GM21381 (cell line): ENCODE measurements around the gene TBL3.

Source experiments
- ATAC-seq: cut with Tn5 transposase; IDR thresholded peaks from one replicate; pipeline ENCODE4 v1.9.1; 2021; ENCODE audit warnings: mild to moderate bottlenecking, moderate library complexity; ENCODE audit not compliant: unreplicated experiment

Gene TBL3

GRCh38 chr16:1981398-1981836 lies 9.6 kb downstream of the TBL3 start, which contains the start of gene NOXO1:
NOXO1 (minus strand) TSS chr16:1981469; CDS start chr16:1981179, 290 bp downstream.
- ATAC-seq, result no peak

- ATAC-seq, result no peak
Measured at GRCh38 chr16:1982013-1982433, 10.2 kb downstream of the TBL3 start.

- ATAC-seq, result no peak
Measured at GRCh38 chr16:1982991-1983543, 11.2 kb downstream of the TBL3 start.

GRCh38 chr16:1983544-1984346 lies 11.9 kb downstream of the TBL3 start, which contains the start of gene GFER:
GFER (plus strand) TSS chr16:1984193; CDS start chr16:1984219, 26 bp downstream.
- peak; percentile 82 for ATAC-seq

- peak; percentile 3 for ATAC-seq
Measured at GRCh38 chr16:1984347-1985225, 12.7 kb downstream of the TBL3 start.

- ATAC-seq, result no peak
Measured at GRCh38 chr16:1985466-1986150, 13.8 kb downstream of the TBL3 start.

GRCh38 chr16:1987198-1987597 lies 15.3 kb downstream of the TBL3 start:
- no peak for ATAC-seq

- no peak for ATAC-seq
Measured at GRCh38 chr16:1989209-1990100, 17.6 kb downstream of the TBL3 start, which contains the start of gene SYNGR3. SYNGR3 (plus strand) TSS chr16:1989970; CDS start chr16:1990103, 133 bp downstream.

- no peak for ATAC-seq
Measured at GRCh38 chr16:1990101-1990350, 18.2 kb downstream of the TBL3 start.

GRCh38 chr16:1990351-1991134 lies 18.7 kb downstream of the TBL3 start:
- no peak for ATAC-seq

GRCh38 chr16:1991135-1991551 lies 19.3 kb downstream of the TBL3 start:
- ATAC-seq, result peak; percentile 39

GRCh38 chr16:1991588-1991947 lies 19.7 kb downstream of the TBL3 start:
- no peak for ATAC-seq

- peak; percentile 45 for ATAC-seq
Measured at GRCh38 chr16:1991948-1992703, 20.3 kb downstream of the TBL3 start.

- no peak for ATAC-seq
Measured at GRCh38 chr16:1992704-1993317, 21.0 kb downstream of the TBL3 start.

GRCh38 chr16:1993731-1994131 lies 21.9 kb downstream of the TBL3 start:
- no peak for ATAC-seq

GRCh38 chr16:1997494-1998359 lies 25.9 kb downstream of the TBL3 start:
- ATAC-seq, result no peak

GRCh38 chr16:1998360-1998835 lies 26.5 kb downstream of the TBL3 start:
- ATAC-seq, result no peak
